GM18511 (cell line): ENCODE results near the gene RBM8A.
A peak's percentile ranks its signal among the peaks of the same experiment; 100 is the strongest.
"Not testable (repeated sequence)": the region's sequence is repeated elsewhere in the genome, so short reads cannot be mapped to it uniquely, and the experiment has no call there.

ENCODE experiments used
- ATAC-seq: cut with Tn5 transposase; IDR thresholded peaks from one replicate; pipeline ENCODE4 v1.9.1; 2021; ENCODE audit warnings: mild to moderate bottlenecking, moderate library complexity; ENCODE audit not compliant: unreplicated experiment

RBM8A gene

GRCh38 chr1:145956781-145957442 is 29.6 kb upstream of the RBM8A start:
- no peak for ATAC-seq

- ATAC-seq: no peak
These were observed 29.1 kb upstream of the RBM8A start for GRCh38 chr1:145956361-145956760.

GRCh38 chr1:145955436-145955835 is 28.2 kb upstream of the RBM8A start:
- no peak for ATAC-seq

GRCh38 chr1:145953861-145954260 is 26.6 kb upstream of the RBM8A start:
- ATAC-seq: no peak

- ATAC-seq: no peak
These were observed 25.6 kb upstream of the RBM8A start for GRCh38 chr1:145952903-145953302.

- ATAC-seq: no peak
These were observed 24.2 kb upstream of the RBM8A start for GRCh38 chr1:145951526-145951925.

- no peak for ATAC-seq
These were observed 21.9 kb upstream of the RBM8A start for GRCh38 chr1:145949219-145949618.

GRCh38 chr1:145947551-145947950 is 20.3 kb upstream of the RBM8A start:
- ATAC-seq: no peak

- no peak for ATAC-seq
These were observed 19.2 kb upstream of the RBM8A start for GRCh38 chr1:145946477-145946986.

GRCh38 chr1:145944532-145944931 is 17.2 kb upstream of the RBM8A start:
- no peak for ATAC-seq

- no peak for ATAC-seq
These were observed 15.6 kb upstream of the RBM8A start for GRCh38 chr1:145942871-145943270.

- ATAC-seq: no peak
These were observed 15.1 kb upstream of the RBM8A start for GRCh38 chr1:145942405-145942804.

- ATAC-seq: no peak
These were observed 10.2 kb upstream of the RBM8A start for GRCh38 chr1:145937436-145937835.

- no peak for ATAC-seq
These were observed 9.0 kb upstream of the RBM8A start for GRCh38 chr1:145936247-145936646.

- no peak for ATAC-seq
These were observed 8.4 kb upstream of the RBM8A start for GRCh38 chr1:145935708-145936107.

GRCh38 chr1:145932522-145933009 is 5.3 kb upstream of the RBM8A start:
- not testable (repeated sequence) for ATAC-seq

- no peak for ATAC-seq
These were observed 796 bp upstream of the RBM8A start for GRCh38 chr1:145927916-145928643.

GRCh38 chr1:145926686-145927062 is 610 bp downstream of the RBM8A start:
- peak; percentile 18 for ATAC-seq

- no peak for ATAC-seq
These were observed 5.0 kb downstream of the RBM8A start for GRCh38 chr1:145922266-145922665.

GRCh38 chr1:145920297-145920696 is 7.0 kb downstream of the RBM8A start:
- not testable (repeated sequence) for ATAC-seq

- ATAC-seq: peak; percentile 90
These were observed 8.0 kb downstream of the RBM8A start for GRCh38 chr1:145918992-145919939.
